ENCODE results near the gene KRTAP15-1.

Gene KRTAP15-1

GRCh38 chr21:30439975-30440374 lies at the start of gene KRTAP15-1:
Gene KRTAP15-1, plus strand, starts transcription at chr21:30440275. Its CDS starts 53 bp downstream, at chr21:30440328.
- no peak for DNase-seq

- no peak for DNase-seq
These were observed 48.5 kb upstream of the KRTAP15-1 start for GRCh38 chr21:30391492-30392025.

GRCh38 chr21:30395731-30396130 lies 44.3 kb upstream of the KRTAP15-1 start, which contains the start of gene KRTAP13-1:
Gene KRTAP13-1, plus strand, starts transcription at chr21:30396031. Its CDS starts 56 bp downstream, at chr21:30396087.
- DNase-seq: no peak

- DNase-seq: peak; percentile 9
These were observed 31.1 kb upstream of the KRTAP15-1 start for GRCh38 chr21:30408782-30409494.

GRCh38 chr21:30415993-30416392 lies 24.1 kb upstream of the KRTAP15-1 start:
- no peak for DNase-seq

GRCh38 chr21:30425826-30426225 lies 14.2 kb upstream of the KRTAP15-1 start, which contains the start of gene KRTAP13-3:
Gene KRTAP13-3, minus strand, starts transcription at chr21:30425926. Its CDS starts 14 bp downstream, at chr21:30425912.
- no peak for DNase-seq

GRCh38 chr21:30426731-30427130 lies 13.3 kb upstream of the KRTAP15-1 start:
- DNase-seq: no peak

GRCh38 chr21:30430170-30430655 lies 9.9 kb upstream of the KRTAP15-1 start, which contains the start of gene KRTAP13-4:
Gene KRTAP13-4, plus strand, starts transcription at chr21:30430220. Its CDS starts 56 bp downstream, at chr21:30430276.
- no peak for DNase-seq

- no peak for DNase-seq
These were observed 5.9 kb upstream of the KRTAP15-1 start for GRCh38 chr21:30434033-30434631.

GRCh38 chr21:30437010-30437565 lies 3.0 kb upstream of the KRTAP15-1 start:
- no peak for DNase-seq

GRCh38 chr21:30443226-30443625 lies 3.2 kb downstream of the KRTAP15-1 start:
- DNase-seq: no peak

- no peak for DNase-seq
These were observed 4.1 kb downstream of the KRTAP15-1 start for GRCh38 chr21:30444204-30444603.

- no peak for DNase-seq
These were observed 7.0 kb downstream of the KRTAP15-1 start for GRCh38 chr21:30447056-30447455.

- DNase-seq: no peak
These were observed 8.4 kb downstream of the KRTAP15-1 start for GRCh38 chr21:30448514-30448913.

- DNase-seq: no peak
These were observed 23.6 kb downstream of the KRTAP15-1 start for GRCh38 chr21:30463713-30464112.

GRCh38 chr21:30468900-30469714 lies 29.0 kb downstream of the KRTAP15-1 start:
- no peak for DNase-seq

GRCh38 chr21:30478004-30478403 lies 37.9 kb downstream of the KRTAP15-1 start:
- no peak for DNase-seq

GRCh38 chr21:30479259-30479658 lies 39.2 kb downstream of the KRTAP15-1 start:
- DNase-seq: no peak

- no peak for DNase-seq
These were observed 40.1 kb downstream of the KRTAP15-1 start, which contains the start of gene KRTAP19-1 for GRCh38 chr21:30480145-30480544. Gene KRTAP19-1, minus strand, starts transcription at chr21:30480367. Its CDS starts 50 bp downstream, at chr21:30480317.

GRCh38 chr21:30482130-30482529 lies 42.1 kb downstream of the KRTAP15-1 start:
- DNase-seq: no peak

GRCh38 chr21:30486180-30486579 lies 46.1 kb downstream of the KRTAP15-1 start:
- no peak for DNase-seq

GRCh38 chr21:30487336-30487735 lies 47.3 kb downstream of the KRTAP15-1 start, which contains the start of gene KRTAP19-2:
Gene KRTAP19-2, minus strand, starts transcription at chr21:30487436. Its CDS starts 88 bp downstream, at chr21:30487348.
- no peak for DNase-seq
